ENCODE data around the gene GLG1. TPM values are rescaled to one million over a fixed set of nuclear protein-coding genes. Genes with fewer than 3 reads are reported as not detected.

The GLG1 gene
- total and polyA plus RNA-seq, 2 donors (not counting 3 experiments of a cell fraction or from before 2014, with no cell fraction given) = 86.3 to 165 TPM

- DNase-seq (ENCODE audit: low read depth, low spot score) = no peak
- peaks cover 5% of the 10 kb centered on the region in 2 experiments for H3K36me3 ChIP-seq (ENCODE audit: control insufficient read depth in 2 of 2, extremely low read depth in 1 of 2, insufficient read depth in 2 of 2, low read length in 2 of 2)
- no TSS peak for BruUV-seq (replicated peaks)
- CTCF ChIA-PET = interaction anchor here (0.9 to 1.3 kb wide), 2 partner anchors 13 to 33 kb away, joined by 3 read pairs; no protein-coding TSS in a partner anchor
- POLR2A ChIA-PET = no interaction called here
- no peak overlapping the region for H3K9ac ChIP-seq (replicated peaks; ENCODE audit: extremely low read depth, insufficient read depth, low read length)
- H3K27ac ChIP-seq (ENCODE audit: insufficient read depth, low read depth, low read length) = no peak overlapping the region
- no peak overlapping the region for H3K4me2 ChIP-seq (ENCODE audit: insufficient read depth, low read length)
- intact Hi-C loops (cut with micrococcal nuclease) = no loop called here
- no peak overlapping the region for H2AFZ ChIP-seq (ENCODE audit: low read depth, low read length)
- TF ChIP-seq MAX (IDR thresholded peaks at IDR 0.05; ENCODE audit: insufficient read depth, insufficient read length) (no peak), GATA2 (IDR thresholded peaks at IDR 0.05; ENCODE audit: insufficient read depth, insufficient read length, low read depth, low read length) (no peak), FOS (IDR thresholded peaks at IDR 0.05; ENCODE audit: borderline replicate concordance, insufficient read depth, low read length) (no peak), MYC (IDR thresholded peaks at IDR 0.05; ENCODE audit: low read depth, low read length) (no peak), POLR2AphosphoS5 (IDR thresholded peaks at IDR 0.05; ENCODE audit: insufficient read depth, low read depth, low read length) (no peak), EZH2 (IDR thresholded peaks at IDR 0.05; ENCODE audit: borderline replicate concordance, low read depth, low read length, severe bottlenecking) (no peak), JUN (IDR thresholded peaks at IDR 0.05; ENCODE audit: borderline replicate concordance, insufficient read depth, insufficient read length, low read depth) (no peak), POLR2A (IDR thresholded peaks at IDR 0.05; ENCODE audit: low read depth, low read length) (no peak)
- H3K79me2 ChIP-seq (ENCODE audit: control insufficient read depth, insufficient read depth, low read length) = no peaks in the 10 kb centered on the region
- no peaks in the 10 kb centered on the region for H3K9me1 ChIP-seq (replicated peaks; ENCODE audit: control insufficient read depth, extremely low read depth, insufficient read depth, low read length)
- no peaks in the 10 kb centered on the region for H3K9me3 ChIP-seq (replicated peaks; ENCODE audit: control insufficient read depth, insufficient read depth, low read length)
- dilution Hi-C loops (cut with MboI; ENCODE audit: extremely low pct_ligation_motif_present, low sequenced_read_pairs) = no loop called here
- no peaks in the 10 kb centered on the region for H3K27me3 ChIP-seq (ENCODE audit: control insufficient read depth in 2 of 2, insufficient read depth in 2 of 2, low read length in 2 of 2)
- no peak for FAIRE-seq
- no peaks in the 10 kb centered on the region for H4K20me1 ChIP-seq (replicated peaks; ENCODE audit: control insufficient read depth, extremely low read depth, insufficient read depth, low read length)
- H3K4me3 ChIP-seq (replicated peaks in 1 of 3; ENCODE audit: insufficient read depth in 1 of 3, low read depth in 1 of 3, low read length in 3 of 3) = no peak overlapping the region
- H3K4me1 ChIP-seq (ENCODE audit: control insufficient read depth, extremely low read depth, insufficient read depth, low read length) = no peaks in the 10 kb centered on the region
Measured at GRCh38 chr16:74487634-74488495, 119.0 kb downstream of the GLG1 start.

Data from endothelial cell of umbilical vein (primary cell).